GM23338 (cell line): ENCODE results near the gene RAB30. TPM values are rescaled to one million over a fixed set of nuclear protein-coding genes. Genes with fewer than 3 reads are reported as not detected.

Source experiments
- ATAC-seq: fragments of 200-7000 bp; cut with Tn5 transposase; 3 replicates; pipeline ENCODE4 v1.9.1; 2020
- DNase-seq: peaks from one replicate; pipeline ENCODE4 v3.0.0-alpha.2; 2015; ENCODE audit warnings: low spot score
- H2AFZ ChIP-seq: fragments of 200-600 bp; sonication (generic); 2 replicates; pipeline ENCODE4 v1.8.0; 2016; ENCODE audit warnings: antibody characterized with exemption, mild to moderate bottlenecking, moderate library complexity
- H3F3A ChIP-seq: fragments of 200-600 bp; sonication (generic); replicated peaks from 2 replicates; pipeline ENCODE4 v1.8.0; 2017; ENCODE audit warnings: antibody characterized with exemption, mixed run types, low read depth
- H3K27ac ChIP-seq: fragments of 200-600 bp; sonication (generic); 2 replicates; pipeline ENCODE4 v1.6.1; 2016; ENCODE audit warnings: low read depth
- H3K27me3 ChIP-seq: fragments of 200-600 bp; sonication (generic); 2 replicates; pipeline ENCODE4 v1.8.0; 2016; ENCODE audit warnings: mild to moderate bottlenecking, mixed run types, moderate library complexity; ENCODE audit not compliant: insufficient read depth
- H3K36me3 ChIP-seq: fragments of 200-600 bp; sonication (generic); 2 replicates; pipeline ENCODE4 v1.8.0; 2016; ENCODE audit warnings: mild to moderate bottlenecking; ENCODE audit not compliant: insufficient read depth
- H3K4me1 ChIP-seq: fragments of 200-600 bp; sonication (generic); 2 replicates; pipeline ENCODE4 v1.8.0; 2016; ENCODE audit warnings: mild to moderate bottlenecking, moderate library complexity; ENCODE audit not compliant: insufficient read depth
- H3K4me2 ChIP-seq: fragments of 200-600 bp; sonication (generic); 2 replicates; pipeline ENCODE4 v1.7.1; 2017; ENCODE audit warnings: mixed run types
- H3K4me3 ChIP-seq: fragments of 200-600 bp; sonication (generic); 2 replicates; pipeline ENCODE4 v1.6.1; 2016; ENCODE audit warnings: mixed run types
- H3K79me2 ChIP-seq: fragments of 200-600 bp; sonication (generic); replicated peaks from 2 replicates; pipeline ENCODE4 v1.8.0; 2017; ENCODE audit warnings: mild to moderate bottlenecking; ENCODE audit not compliant: insufficient read depth
- H3K9me2 ChIP-seq: fragments of 200-600 bp; sonication (generic); 2 replicates; pipeline ENCODE4 v1.8.0; 2017; ENCODE audit not compliant: insufficient read depth
- H4K20me1 ChIP-seq: fragments of 200-600 bp; sonication (generic); replicated peaks from 2 replicates; pipeline ENCODE4 v1.8.0; 2017; ENCODE audit warnings: mild to moderate bottlenecking; ENCODE audit not compliant: insufficient read depth
- H3K27ac Mint-ChIP-seq: 2 replicates; pipeline ENCODE4 v1.8.0; 2020; ENCODE audit warnings: inconsistent platforms, mild to moderate bottlenecking, moderate library complexity, mixed read lengths
- H3K27me3 Mint-ChIP-seq: 3 replicates; pipeline ENCODE4 v1.8.0; 2022; ENCODE audit warnings: low read depth, mild to moderate bottlenecking, moderate library complexity, mixed read lengths, inconsistent platforms; ENCODE audit not compliant: insufficient read depth, poor library complexity
- H3K36me3 Mint-ChIP-seq: 3 replicates; pipeline ENCODE4 v1.8.0; 2021; ENCODE audit warnings: low read depth, mild to moderate bottlenecking, inconsistent platforms, moderate library complexity, mixed read lengths
- H3K4me1 Mint-ChIP-seq: 3 replicates; pipeline ENCODE4 v1.8.0; 2020; ENCODE audit warnings: mild to moderate bottlenecking, inconsistent platforms, mixed read lengths
- H3K4me3 Mint-ChIP-seq: 3 replicates; pipeline ENCODE4 v1.8.0; 2021; ENCODE audit warnings: moderate library complexity, mild to moderate bottlenecking, inconsistent platforms, mixed read lengths
- H3K9me3 Mint-ChIP-seq: 3 replicates; pipeline ENCODE4 v1.8.0; 2020; ENCODE audit warnings: moderate library complexity, mild to moderate bottlenecking, inconsistent platforms, mixed read lengths
- CTCF ChIP-seq, 2 experiments: fragments of 200-600 bp in 1 of 2; sonication (generic) in 1 of 2; conservative IDR thresholded peaks; 2 replicates each; pipeline versions ENCODE4 v1.5.1 to v1.6.1; 2016 to 2017; ENCODE audit warnings: antibody characterized with exemption in 2 of 2, low read depth in 2 of 2, mild to moderate bottlenecking in 2 of 2, moderate library complexity in 1 of 2
- EZH2 ChIP-seq: fragments of 200-600 bp; sonication (generic); IDR thresholded peaks from one replicate; pipeline ENCODE4 v1.8.0; 2017; ENCODE audit warnings: antibody characterized with exemption, mild to moderate bottlenecking, low read depth; ENCODE audit not compliant: unreplicated experiment
- EZH2phosphoT487 ChIP-seq: fragments of 200-600 bp; sonication (generic); IDR thresholded peaks from one replicate; pipeline ENCODE4 v1.8.1; 2018; ENCODE audit warnings: antibody characterized with exemption; ENCODE audit not compliant: unreplicated experiment
- JUNB ChIP-seq: IDR thresholded peaks from one replicate; pipeline ENCODE4 v1.6.1; 2016; ENCODE audit warnings: antibody characterized with exemption; ENCODE audit not compliant: unreplicated experiment
- NANOG ChIP-seq: IDR thresholded peaks from 2 replicates; pipeline ENCODE4 v1.6.1; 2016; ENCODE audit warnings: antibody characterized with exemption, borderline replicate concordance
- POLR2AphosphoS5 ChIP-seq: IDR thresholded peaks from 2 replicates; pipeline ENCODE4 v1.6.1; 2016; ENCODE audit warnings: antibody characterized with exemption, low read depth
- STAT1 ChIP-seq: IDR thresholded peaks from one replicate; pipeline ENCODE4 v1.6.1; 2016; ENCODE audit warnings: antibody characterized with exemption; ENCODE audit not compliant: unreplicated experiment
- ZNF114 ChIP-seq: fragments of 250-450 bp; sonication (Bioruptor Pico); IDR thresholded peaks from 2 replicates; pipeline ENCODE4 v1.5.0; 2020; ENCODE audit warnings: mild to moderate bottlenecking, moderate library complexity
- ZNF331 ChIP-seq: fragments of 250-450 bp; sonication (Bioruptor Pico); IDR thresholded peaks from 2 replicates; pipeline ENCODE4 v1.5.0; 2020; ENCODE audit warnings: low read depth, mild to moderate bottlenecking, moderate library complexity
- ZNF462 ChIP-seq: fragments of 250-450 bp; sonication (Bioruptor Pico); IDR thresholded peaks from 2 replicates; pipeline ENCODE4 v1.5.0; 2020; ENCODE audit warnings: mild to moderate bottlenecking, moderate library complexity
- polyA plus RNA-seq: library from polyadenylated mRNA; unstranded; fragments of >200 nt; fragmentation: Nextera tagmentation; extraction: Ambion mirVana; gene quantifications from 2 replicates; pipeline ENCODE4 v1.2.1, GENCODE V29; 2016
- total RNA-seq: library from RNA; depleted of rRNA; stranded (reverse); fragments of >200 nt; shearing (Covaris generic); gene quantifications from 2 replicates; pipeline ENCODE4 v1.2.3, GENCODE V29; 2014
- TF ChIP-seq, protein P1 (sequence below): IDR thresholded peaks from one replicate; pipeline ENCODE4 v1.6.1; 2018; ENCODE audit warnings: antibody characterized with exemption; ENCODE audit not compliant: unreplicated experiment

RAB30 gene
- total and polyA plus RNA-seq, 2 experiments from 2014 or later, result 3.3 to 6.6 TPM

DNA sequence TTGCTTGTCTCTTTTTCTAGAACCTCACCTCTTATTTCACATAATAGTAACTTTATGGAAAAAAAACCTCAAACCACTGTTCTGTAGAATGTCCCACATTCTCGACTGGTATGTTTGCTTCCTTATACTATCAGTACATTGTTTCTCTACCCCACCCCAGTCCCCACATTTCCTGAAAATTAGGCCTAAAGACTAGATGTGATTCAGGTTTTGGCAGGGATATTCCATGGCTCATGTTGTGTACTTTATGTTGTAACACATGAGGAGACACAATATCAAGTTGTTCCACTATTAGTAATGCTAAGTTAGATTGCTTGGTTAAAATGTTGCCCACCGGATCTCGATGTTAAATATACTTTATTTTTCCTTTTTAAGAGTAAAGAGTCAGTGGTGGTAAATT lies 135.4 kb downstream of the RAB30 start:
- DNase-seq (no peak), ATAC-seq (no peak)
- Mint-ChIP-seq H3K9me3 (no peaks in the 10 kb centered on the region), H3K27me3 (peaks cover 6% of the 10 kb centered on the region), H3K36me3 (peaks cover 31% of the 10 kb centered on the region), H3K4me1 (no peaks in the 10 kb centered on the region), H3K27ac (no peak overlapping the region), H3K4me3 (no peak overlapping the region)
- H3K27ac ChIP-seq, result no peak overlapping the region
- no peaks in the 10 kb centered on the region for H3K9me2 ChIP-seq
- H3K79me2 ChIP-seq, result no peaks in the 10 kb centered on the region
- no peaks in the 10 kb centered on the region for H3F3A ChIP-seq
- no peak for TF ChIP-seq CTCF (conservative IDR thresholded peaks at IDR 0.05; ENCODE audit: low read depth in 2 of 2)
- TF ChIP-seq ZNF462 (CRISPR knock-in tag), result no peak
- TF ChIP-seq ZNF331 (CRISPR knock-in tag), result no peak
- no peak for TF ChIP-seq NANOG
- TF ChIP-seq EZH2phosphoT487, result no peak
- TF ChIP-seq, protein P1, sequence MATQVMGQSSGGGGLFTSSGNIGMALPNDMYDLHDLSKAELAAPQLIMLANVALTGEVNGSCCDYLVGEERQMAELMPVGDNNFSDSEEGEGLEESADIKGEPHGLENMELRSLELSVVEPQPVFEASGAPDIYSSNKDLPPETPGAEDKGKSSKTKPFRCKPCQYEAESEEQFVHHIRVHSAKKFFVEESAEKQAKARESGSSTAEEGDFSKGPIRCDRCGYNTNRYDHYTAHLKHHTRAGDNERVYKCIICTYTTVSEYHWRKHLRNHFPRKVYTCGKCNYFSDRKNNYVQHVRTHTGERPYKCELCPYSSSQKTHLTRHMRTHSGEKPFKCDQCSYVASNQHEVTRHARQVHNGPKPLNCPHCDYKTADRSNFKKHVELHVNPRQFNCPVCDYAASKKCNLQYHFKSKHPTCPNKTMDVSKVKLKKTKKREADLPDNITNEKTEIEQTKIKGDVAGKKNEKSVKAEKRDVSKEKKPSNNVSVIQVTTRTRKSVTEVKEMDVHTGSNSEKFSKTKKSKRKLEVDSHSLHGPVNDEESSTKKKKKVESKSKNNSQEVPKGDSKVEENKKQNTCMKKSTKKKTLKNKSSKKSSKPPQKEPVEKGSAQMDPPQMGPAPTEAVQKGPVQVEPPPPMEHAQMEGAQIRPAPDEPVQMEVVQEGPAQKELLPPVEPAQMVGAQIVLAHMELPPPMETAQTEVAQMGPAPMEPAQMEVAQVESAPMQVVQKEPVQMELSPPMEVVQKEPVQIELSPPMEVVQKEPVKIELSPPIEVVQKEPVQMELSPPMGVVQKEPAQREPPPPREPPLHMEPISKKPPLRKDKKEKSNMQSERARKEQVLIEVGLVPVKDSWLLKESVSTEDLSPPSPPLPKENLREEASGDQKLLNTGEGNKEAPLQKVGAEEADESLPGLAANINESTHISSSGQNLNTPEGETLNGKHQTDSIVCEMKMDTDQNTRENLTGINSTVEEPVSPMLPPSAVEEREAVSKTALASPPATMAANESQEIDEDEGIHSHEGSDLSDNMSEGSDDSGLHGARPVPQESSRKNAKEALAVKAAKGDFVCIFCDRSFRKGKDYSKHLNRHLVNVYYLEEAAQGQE, result no peak
- TF ChIP-seq ZNF114 (CRISPR knock-in tag), result no peak
- TF ChIP-seq POLR2AphosphoS5, result no peak
- TF ChIP-seq STAT1, result no peak
- TF ChIP-seq JUNB, result no peak
- TF ChIP-seq EZH2, result no peak
- no peaks in the 10 kb centered on the region for H3K4me1 ChIP-seq
- H2AFZ ChIP-seq, result no peak overlapping the region
- peaks cover 30% of the 10 kb centered on the region; the same call in 1 of the 2 replicates for H3K36me3 ChIP-seq
- no peaks in the 10 kb centered on the region for H3K27me3 ChIP-seq
- H3K4me3 ChIP-seq, result no peak overlapping the region
- no peak overlapping the region for H3K4me2 ChIP-seq
- no peaks in the 10 kb centered on the region for H4K20me1 ChIP-seq
